GM18870 (cell line): ENCODE measurements around the gene MYO19.
A peak's percentile ranks its signal among the peaks of the same experiment; 100 is the strongest.
"Not testable (repeated sequence)": the region's sequence is repeated elsewhere in the genome, so short reads cannot be mapped to it uniquely, and the experiment has no call there.

Source experiments
- ATAC-seq: cut with Tn5 transposase; IDR thresholded peaks from one replicate; pipeline ENCODE4 v1.9.1; 2021; ENCODE audit warnings: moderate library complexity; ENCODE audit not compliant: unreplicated experiment

Gene MYO19

DNA sequence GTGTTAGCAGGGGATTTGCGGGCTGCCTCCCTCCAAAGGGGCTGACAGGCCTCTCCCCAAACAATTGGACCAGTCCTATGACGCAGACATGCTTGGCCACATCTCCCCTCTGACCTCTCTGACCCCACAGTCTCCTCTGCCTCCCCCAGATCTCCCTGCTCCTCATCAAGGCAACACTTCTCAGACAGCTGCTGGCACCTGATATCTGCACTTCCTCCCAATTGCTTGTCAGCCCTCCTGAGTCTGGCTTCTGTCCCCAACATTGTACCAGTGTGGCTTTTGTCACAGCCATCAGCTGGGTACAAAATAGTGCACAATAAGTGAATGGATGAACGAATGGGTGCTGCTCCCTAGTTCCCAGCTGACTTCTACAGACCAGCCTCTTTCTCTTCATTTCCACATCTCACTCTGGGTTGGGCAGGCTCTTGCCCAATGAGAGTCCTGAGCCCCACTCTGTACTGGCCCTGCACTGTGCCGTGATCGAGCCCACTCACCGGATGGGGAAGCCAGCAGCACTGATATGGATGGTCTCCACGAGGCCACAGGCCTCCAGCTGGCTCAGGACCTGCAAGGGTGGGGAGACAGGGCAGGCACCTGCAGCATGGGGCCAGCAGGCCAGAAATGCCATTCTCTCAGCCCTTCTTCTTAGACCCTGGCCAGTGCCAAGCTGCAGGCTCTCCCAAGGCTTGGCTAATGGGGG lies 31.1 kb downstream of the MYO19 start:
- ATAC-seq, result no peak

DNA sequence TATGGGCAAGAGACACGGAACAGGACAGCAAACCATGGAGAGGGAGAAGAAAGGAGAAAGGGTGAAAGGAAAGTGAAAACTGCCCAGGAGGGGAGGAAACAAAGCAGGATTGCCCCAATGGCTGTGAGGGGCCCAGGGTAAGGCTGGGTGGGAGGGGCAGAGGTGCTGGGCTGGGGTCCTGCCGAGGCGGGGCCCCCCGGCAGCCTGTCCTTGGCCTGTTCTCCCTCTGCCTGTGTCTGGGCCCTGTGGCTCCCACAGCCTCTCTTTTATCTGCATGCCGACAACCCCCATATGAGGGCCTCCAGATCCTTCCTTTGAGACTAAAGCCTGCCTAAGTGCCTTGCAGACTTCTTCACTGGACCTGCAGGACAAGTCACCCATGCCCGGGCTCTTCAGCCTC lies 32.7 kb downstream of the MYO19 start:
- no peak for ATAC-seq

DNA sequence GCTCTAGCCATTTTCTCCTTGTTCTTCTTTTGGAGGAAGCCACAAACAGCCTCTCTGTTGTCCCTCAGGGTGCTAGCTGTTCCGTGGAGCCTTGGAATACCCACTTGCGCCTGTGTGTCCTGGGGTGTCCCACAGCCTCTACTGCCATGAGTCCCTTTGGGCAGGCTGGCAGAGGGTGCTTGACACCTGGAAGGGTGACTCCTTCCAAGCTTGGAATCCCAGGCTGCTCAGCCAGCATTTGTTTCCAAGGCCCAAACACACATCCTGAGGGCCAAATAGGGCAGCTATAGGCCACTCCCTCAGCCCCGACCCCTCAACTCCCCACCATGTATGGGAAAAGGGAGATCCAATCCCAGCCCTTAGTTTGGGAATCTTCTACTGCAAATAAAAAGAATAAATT lies 33.3 kb downstream of the MYO19 start:
- no peak for ATAC-seq

DNA sequence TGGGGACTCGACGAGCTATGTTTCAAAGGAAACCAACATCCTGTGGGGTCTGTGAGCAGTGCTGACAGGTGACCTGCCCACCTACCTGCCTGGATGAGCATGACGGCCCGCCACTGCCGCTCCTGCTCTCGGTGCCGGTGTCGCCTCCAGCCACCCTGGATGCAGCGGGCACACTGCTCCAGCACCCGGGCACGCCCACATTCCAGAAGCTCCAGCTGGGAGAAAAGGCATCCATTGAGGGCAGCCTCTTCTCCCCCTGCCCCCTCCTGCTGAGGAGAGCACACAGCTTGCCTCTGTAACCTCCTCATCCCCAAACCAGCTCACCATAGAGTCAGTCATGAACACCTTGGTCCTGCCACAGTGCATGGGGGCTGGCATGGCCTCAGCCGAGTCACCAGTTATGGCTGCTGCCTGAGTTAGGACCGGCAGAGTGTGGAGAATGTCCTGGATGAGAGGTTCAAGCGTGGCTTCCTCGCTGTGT lies 33.9 kb downstream of the MYO19 start:
- ATAC-seq, result no peak

DNA sequence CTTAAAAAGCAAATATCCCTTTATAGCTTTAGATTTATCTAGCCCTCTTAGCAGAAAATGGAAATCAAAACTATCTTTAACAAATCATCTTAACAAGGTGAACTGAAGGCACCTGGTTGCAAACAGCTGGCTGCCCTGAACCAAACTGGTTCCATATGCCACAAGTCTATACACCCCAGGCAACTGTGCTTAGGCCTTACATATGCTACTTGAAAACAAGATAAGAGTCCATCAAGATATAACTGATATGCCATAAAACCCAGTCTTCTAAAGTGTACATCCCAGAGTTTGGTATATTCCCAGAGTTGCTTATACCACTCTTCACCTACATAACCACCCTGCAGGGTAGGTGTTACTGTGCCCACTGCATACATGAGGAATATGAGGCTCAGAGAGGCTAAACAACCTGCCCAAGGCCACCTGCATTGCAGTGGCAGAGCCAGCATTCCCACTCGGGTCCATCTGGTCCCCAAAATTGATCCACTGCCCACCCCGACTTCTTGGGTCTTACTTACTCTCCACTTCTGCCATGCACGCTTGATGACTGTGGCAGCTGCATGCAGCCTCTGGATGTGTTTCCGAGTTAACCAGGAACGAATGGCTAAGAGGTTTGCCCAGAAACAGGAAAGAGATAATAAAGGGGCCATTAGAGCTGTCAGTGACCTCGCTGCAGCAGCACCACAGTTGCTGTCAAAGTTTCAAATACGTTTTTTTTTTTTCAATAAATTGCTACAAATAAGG lies 35.9 kb downstream of the MYO19 start:
- no peak for ATAC-seq

DNA sequence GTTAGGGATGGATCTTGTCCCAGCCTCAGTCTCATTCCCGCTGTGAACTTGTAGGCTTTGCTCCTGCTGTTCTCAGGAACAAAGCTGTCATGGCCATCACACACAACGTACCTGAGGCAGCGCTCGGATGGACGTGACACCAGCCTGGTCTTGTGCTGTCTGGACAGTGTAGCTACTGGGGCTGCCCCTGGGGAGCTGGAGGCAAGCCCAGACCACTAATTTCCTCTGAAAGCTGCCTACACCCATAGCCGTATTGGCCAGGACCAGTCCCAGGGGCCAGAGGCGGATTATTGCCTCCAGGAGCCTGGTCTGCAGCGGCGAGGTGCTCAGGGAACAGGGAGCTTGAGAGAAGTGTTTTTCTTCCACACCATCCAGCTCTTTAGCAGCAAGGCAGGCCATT lies 36.5 kb downstream of the MYO19 start:
- no peak for ATAC-seq

DNA sequence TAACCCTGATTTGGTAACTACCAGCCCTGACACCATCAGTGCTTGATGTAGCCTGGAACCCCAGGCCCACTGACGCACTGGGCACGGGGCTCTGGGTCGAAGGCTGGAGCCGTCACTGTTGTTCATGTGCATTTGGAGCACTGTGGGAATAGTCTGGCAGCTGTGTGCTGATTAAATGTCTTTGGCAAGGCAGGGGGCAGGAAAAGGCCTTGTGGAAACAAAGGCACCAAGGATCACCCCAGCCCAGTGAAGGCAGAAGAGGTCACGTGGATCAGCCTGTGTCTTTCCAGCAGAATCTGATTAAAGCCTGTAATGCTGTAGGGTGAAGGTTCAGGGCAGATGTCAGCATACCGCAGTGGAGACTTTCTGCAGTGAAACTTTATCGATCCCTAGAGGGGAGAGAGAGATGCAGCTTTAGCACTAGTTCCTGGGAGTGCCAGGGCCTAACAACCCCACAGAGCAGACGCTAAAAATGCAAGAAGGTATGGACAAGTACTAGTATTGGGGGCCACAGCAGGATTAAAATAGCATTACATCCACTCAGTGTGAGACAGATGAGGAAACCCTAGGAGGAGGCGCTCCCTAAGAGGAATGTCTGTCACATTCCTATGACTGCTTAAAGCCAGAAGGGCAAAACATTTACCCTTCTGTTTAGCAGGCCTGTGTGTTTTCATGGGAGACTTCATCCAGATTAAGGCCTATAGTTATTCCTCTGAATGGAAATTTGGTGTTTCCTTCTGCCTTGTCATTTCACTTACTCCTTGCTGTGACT lies 38.5 kb downstream of the MYO19 start:
- ATAC-seq, result no peak

DNA sequence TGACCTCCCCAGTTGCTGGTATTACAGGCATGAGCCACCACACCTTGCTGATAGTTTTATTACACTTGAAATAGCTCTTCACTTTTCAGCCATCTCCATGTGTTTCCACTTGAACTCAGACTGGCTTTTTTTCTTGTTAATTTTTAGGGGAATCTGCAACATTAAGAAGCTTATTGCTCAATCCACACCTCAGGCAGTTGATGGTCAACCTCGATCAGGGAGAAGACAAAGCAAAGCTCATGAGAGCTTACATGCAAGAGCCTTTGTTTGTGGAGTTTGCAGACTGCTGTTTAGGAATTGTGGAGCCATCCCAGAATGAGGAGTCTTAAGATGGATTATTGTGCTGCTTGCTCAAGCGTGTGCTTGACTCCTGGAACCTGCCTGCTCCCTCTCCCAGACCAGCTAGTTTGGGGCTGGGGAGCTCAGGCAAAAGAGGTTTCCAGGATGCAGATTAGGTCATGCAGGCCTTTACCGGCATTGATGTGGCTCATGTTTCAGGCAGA lies 39.5 kb downstream of the MYO19 start:
- ATAC-seq, result no peak

DNA sequence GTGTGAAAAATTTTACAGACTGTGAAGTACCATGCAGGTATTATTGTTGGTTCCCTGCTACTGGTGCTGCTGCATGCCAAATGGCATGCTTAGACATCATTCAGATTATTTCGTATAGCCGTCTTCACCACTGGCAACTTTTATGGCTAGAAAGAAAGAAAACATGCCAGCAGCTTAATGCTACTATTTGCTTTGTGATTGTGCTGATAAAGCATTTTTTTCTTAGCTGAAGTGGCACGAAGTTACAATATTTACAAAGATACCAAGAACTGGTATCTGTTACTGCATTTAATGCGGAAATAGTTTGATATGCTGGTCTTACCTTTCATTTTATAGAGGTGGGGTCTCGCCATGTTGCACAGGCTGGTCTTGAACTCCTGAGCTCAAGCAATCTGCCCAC lies 40.0 kb downstream of the MYO19 start:
- no peak for ATAC-seq

DNA sequence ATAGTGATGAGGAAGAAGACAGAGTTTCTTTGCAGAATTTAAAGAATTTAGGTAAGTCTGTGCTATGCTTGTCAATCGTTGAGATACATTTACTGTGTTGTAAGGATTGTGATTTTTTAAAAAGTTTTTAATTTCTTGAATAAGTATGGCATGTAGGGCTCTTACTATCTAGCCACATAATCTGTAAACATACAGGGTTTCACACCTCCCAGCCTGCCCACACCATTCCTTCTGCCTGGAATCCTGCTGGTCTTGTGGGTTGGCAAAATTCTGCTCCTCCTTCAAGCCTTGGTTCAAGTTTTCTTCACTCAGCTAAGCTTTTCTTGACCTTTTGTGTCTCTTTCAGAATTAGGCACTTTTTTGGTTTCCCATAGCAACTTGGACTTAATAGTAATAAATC lies 40.7 kb downstream of the MYO19 start:
- ATAC-seq, result no peak

DNA sequence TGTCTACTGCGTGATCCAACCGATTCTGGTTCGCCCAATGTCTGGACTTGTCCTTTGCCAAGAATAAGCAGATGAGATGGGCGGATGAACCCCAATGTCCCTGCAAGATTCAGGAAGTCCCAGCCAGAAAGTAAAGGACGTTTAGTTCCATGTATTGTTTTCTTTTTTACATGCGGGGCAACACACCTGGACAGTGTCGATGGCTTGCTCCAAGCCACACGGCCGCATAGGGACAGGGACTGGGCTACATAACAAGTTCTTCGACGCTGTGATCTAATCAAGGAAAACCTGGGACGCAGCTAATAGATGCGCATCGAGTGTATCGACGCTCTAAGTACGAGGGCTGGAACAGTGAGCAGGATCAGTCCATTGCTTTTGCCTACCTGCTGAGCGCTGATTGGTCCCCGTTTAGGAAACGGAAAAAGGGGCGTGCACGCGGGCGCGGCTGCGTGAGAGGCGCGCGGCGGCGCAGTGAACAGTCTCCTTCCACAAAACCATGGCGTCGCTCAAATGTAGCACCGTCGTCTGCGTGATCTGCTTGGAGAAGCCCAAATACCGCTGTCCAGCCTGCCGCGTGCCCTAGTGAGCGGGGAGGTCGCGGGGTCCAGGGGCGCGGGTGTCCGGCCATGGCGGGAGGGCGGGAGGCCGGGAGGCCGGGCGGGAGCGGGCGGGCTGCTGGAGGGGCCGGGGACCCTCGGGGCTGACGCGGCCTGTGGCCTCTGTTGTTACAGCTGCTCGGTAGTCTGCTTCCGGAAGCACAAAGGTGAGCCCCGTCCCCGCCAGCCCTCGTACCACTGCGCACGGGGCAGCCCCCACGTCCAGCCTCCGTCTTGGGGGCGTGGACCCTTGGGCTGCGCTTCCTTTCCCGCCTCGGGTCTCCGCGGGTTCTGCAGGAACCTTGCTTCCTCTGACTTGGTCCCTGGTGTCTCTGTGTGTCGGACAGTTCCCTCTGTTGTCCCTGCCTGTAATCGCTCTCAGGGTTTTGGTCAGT lies 48.2 kb downstream of the MYO19 start, which contains the start of gene ZNHIT3:
TSS of gene ZNHIT3 (plus strand) at position 478 of the 991 bp plus-strand sequence. CDS start at position 497, 19 bp downstream.
- peak; percentile 89 for ATAC-seq

DNA sequence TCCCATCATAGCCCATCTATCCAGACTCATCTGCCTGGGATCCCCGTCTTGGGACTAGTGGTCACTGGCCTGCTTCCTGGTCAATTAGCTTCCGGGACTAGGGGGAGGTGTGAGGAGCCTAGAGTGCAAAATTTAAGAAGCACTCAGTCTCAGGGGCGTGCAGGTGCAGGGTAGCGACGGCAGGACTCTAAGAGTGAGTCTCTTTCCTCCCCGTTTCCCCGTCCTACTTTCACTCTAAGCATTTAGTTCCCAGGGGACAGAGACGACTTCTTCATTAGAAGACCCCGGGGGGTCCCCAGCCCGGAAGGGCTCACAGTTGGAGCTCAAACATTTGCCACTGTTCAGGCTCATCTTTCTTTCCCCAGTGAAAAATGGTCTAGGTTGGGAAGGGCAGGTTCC lies 48.9 kb downstream of the MYO19 start:
- ATAC-seq, result no peak

DNA sequence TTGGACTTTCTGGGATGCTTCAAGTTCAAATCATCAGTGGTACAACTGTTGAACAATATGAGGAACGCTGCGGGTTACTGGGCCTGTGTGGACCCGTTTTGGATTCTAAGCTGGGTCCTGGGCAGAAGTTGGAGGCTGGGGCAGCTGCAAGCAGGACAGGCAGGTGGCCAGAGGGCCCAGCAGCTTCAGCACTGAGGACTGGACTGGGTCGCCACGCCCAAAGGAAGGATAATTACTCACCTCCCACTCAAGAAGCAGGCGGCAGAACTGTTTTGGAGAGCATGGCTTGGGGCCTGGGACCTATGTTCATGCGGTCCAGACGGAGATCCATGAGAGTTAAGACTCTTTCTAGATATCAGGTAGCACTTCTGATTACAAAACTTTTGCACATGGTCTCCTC lies 49.6 kb downstream of the MYO19 start:
- ATAC-seq, result no peak

DNA sequence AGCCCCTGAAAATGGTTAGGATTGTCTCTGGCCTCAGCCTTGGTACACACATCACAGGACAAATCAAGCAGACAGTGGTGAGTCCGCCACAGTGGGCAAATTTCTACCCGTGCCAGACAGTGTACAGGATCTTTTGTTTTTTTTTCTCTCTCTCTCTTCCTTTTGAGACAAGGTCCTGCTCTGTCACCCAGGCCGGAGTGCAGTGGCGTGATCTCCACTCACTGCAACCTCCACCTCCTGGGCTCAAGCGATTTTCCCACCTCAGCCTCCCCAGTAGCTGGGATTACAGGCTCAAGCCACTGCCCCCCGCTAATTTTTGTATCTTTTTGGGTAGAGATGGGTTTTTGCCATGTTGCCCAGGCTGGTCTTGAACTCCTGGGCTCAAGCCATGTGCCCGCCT lies 50.6 kb downstream of the MYO19 start:
- not testable (repeated sequence) for ATAC-seq

DNA sequence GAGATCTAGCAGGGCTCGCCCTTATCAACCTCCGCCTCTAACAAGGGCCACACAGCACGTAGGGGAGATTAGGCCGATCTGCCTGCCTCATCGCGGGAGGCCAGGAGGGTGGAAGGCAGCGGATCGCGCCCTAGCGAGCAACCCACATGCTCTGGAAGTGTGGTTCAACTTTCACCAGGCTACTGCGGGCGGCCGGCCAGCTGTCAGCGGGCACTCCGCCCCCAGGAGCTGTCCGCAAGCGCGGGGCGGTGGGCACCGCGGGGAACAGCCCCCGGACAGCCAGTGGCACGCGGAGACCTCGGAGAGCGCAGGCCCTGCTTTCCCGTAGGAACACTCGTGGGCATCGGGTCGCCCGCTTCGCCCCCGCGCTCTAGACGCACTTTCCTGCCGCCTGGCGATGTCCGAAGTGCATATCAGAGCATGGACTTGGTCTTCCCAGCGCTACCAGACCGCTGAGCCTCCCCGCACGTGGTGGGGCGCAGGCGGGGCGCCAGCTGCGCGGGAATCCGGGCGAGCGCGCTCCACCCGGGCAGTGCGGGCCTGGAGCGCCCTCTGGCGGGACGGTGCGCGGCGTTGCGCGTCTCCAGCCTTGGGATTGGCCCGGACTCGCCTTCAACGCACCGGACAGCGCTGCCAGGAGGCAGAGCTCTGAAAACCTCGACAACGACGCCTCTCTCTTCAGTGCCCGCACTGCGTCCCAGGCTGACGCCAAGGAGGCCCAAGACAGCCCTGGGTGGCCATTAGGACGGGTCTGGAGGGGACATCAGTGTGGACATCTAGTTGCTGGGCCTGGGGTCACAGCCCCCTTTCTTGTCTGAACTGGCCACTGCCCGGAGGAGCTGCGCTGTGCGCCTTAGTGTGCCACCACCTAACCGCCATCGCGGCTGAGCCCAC lies 51.8 kb downstream of the MYO19 start:
- no peak for ATAC-seq

DNA sequence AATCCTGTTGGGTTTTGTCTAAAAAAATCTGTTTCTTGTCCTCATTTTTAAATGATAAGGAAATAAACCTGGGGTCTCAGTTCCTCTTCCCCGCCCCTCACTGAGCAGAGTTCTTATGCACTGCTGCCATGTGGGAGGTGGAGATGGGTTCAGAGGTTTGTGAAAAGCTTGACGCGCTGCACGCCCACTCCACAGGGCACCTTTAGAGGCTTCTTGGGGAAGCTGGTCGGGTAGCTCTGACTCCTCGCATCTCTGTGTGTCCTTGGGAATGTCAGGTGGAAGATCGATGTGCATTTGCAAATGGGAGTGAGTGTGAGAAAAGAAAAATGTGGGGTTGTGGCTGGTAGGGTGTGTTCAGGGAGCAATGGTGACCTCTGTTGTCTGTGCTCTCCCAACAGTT lies 52.8 kb downstream of the MYO19 start:
- ATAC-seq, result no peak

DNA sequence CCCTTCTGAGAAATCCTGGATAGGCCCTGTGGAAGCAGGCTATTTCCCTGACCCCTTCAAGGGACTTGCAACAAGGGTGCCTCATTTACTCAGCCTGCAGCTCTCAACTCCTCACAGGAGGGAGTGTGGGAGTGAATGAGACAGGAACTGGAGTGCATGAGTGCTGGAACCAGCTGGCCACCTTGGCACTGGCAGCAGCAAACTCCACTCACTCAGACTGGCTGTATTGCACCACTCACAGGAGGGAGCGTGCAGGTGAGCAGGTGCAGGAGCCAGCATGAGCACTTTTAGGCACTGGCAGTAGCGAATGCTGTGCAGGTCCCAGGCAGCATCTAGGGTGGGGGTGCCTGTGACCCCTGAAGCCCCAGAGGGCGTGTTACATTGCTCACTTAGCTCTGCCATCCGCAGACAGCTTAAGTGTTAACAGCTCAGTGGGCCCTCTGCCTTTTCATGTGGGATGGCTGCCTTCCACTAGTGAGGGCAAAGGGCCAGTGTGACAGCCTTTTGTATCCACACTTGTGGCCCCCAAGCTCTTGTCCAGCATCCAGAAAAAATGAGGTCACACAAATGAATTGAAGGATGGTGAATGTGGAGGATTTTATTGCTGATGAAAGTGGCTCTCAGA lies 59.2 kb downstream of the MYO19 start:
- no peak for ATAC-seq

DNA sequence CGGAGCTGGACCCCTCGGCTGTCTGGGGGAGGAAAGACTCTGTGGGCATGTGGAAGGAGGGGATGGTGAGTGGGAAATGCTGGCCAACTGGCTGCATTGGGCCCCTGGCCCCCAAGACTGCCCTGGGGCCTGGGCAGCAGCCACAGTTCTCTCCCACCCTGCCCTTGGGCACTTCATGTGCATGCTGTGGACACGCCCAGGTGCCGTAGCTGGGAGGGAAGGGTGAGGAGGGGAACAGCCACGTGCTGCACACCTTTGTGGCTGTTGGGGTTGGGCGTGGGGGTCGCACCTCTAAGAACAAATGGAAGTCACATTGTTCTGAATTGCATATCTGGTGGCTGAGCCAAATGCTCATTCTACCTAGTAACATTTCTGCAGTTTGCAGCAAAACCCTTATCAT lies 60.1 kb downstream of the MYO19 start:
- ATAC-seq, result no peak

DNA sequence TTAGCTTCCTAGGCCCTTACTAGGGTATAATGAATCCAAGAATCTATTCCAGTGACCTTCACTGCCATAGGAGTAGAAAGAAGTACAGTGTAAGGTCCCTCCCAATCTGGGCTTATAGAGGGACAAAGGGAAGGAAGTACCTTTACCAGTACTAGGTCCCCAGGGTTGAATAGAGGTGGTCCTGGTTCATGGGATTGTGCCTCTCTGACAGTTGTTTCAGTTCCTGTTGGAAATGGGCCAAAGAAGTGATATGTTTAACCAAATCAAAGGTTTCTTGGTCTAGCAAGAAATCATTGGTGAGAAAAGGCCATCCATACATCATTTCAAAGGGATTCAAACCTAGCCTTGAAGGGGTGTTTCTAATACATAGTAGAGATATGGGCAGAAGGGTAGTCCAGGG lies 64.2 kb downstream of the MYO19 start:
- no peak for ATAC-seq
